ENCODE results near the gene PRR14. TPM values are rescaled to one million over a fixed set of nuclear protein-coding genes. Genes with fewer than 3 reads are reported as not detected.

PRR14 gene
- total and polyA plus RNA-seq, 10 of the 15 experiments (the other 5 are each of a cell fraction or from before 2014, with no cell fraction given), result 2.5 to 66.8 (median 19.2) TPM

DNA sequence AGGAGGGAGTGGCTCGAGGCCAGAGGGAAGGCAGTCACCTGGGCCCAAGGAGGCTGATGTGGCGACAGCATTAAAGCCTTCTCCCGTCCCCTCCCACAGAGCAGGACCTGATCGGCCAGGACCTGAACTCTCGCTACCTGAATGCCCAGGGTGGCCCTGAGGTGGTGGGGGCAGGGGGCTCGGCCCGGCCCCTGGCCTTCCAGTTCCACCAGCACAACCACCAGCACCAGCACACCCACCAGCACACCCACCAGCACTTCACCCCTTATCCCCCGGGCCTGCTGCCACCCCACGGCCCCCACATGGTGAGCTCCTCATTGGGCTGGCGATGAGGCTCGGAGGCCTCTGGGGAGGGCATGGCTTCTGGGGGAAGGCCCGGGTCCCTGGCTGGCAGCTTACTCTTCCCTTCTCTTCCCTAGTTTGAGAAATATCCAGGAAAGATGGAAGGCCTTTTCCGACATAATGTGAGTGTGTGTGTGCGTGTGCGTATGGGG, 13.9 kb downstream of the PRR14 start (continued):
- TF ChIP-seq, protein P1, sequence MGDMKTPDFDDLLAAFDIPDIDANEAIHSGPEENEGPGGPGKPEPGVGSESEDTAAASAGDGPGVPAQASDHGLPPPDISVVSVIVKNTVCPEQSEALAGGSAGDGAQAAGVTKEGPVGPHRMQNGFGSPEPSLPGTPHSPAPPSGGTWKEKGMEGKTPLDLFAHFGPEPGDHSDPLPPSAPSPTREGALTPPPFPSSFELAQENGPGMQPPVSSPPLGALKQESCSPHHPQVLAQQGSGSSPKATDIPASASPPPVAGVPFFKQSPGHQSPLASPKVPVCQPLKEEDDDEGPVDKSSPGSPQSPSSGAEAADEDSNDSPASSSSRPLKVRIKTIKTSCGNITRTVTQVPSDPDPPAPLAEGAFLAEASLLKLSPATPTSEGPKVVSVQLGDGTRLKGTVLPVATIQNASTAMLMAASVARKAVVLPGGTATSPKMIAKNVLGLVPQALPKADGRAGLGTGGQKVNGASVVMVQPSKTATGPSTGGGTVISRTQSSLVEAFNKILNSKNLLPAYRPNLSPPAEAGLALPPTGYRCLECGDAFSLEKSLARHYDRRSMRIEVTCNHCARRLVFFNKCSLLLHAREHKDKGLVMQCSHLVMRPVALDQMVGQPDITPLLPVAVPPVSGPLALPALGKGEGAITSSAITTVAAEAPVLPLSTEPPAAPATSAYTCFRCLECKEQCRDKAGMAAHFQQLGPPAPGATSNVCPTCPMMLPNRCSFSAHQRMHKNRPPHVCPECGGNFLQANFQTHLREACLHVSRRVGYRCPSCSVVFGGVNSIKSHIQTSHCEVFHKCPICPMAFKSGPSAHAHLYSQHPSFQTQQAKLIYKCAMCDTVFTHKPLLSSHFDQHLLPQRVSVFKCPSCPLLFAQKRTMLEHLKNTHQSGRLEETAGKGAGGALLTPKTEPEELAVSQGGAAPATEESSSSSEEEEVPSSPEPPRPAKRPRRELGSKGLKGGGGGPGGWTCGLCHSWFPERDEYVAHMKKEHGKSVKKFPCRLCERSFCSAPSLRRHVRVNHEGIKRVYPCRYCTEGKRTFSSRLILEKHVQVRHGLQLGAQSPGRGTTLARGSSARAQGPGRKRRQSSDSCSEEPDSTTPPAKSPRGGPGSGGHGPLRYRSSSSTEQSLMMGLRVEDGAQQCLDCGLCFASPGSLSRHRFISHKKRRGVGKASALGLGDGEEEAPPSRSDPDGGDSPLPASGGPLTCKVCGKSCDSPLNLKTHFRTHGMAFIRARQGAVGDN (IDR thresholded peaks at IDR 0.05), result no peak
- TF ChIP-seq LARP7 (IDR thresholded peaks at IDR 0.05) (no peak), GABPA (IDR thresholded peaks at IDR 0.05; ENCODE audit: low read depth) (no peak)

DNA sequence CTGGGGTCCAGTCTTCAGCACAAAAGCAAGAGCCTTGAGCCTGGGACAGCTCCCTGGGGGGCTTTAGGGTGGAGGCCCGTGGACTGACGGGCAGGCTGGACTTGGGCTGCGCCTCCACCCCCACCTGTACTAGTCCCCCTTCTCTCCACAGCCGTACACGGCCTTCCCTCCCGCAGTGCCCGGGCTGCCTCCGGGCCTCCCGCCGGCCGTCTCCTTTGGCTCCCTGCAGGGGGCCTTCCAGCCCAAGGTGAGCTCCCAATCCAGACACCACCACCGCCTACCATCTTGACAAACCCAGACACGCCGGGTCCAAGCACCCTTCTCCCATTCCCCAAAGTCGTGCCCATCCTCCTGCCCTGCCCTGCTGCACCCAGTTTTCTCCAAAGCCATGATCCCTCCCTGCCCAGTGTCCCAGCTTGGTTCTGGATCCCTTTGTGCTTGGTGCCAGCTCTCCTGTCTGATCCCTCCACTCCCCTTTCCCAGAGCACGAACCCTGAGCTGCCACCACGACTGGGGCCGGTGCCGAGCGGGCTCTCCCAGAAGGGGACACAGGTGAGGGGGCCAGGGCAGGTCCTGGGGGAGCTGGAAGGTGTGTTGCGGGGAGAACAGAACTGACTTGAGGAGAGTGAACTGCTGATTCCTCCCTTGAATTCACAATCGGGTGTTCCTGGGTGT, 14.5 kb downstream of the PRR14 start:
- no peak for TF ChIP-seq IKZF2 (IDR thresholded peaks at IDR 0.05)
- FAIRE-seq (no peak), DNase-seq (ENCODE audit: low read depth, low spot score) (no peak), ATAC-seq (no peak)
- Histone ChIP-seq H3K27me3 (replicated peaks in 1 of 2; ENCODE audit: control insufficient read depth in 2 of 2, insufficient read depth in 2 of 2, low read length in 1 of 2) (no peaks in the 10 kb centered on the region), H2AFZ (ENCODE audit: control insufficient read depth, low read depth, low read length) (no peak overlapping the region), H3K79me2 (ENCODE audit: control insufficient read depth, insufficient read depth, low read length) (peaks cover 37% of the 10 kb centered on the region), H4K20me1 (ENCODE audit: control insufficient read depth, insufficient read depth) (0 out of 2 replicates have a peak, but pooled peaks cover 4% of the 10 kb centered on the region), H3K9ac (ENCODE audit: control insufficient read depth, insufficient read depth, low read length) (no peak overlapping the region), H3K9me3 (replicated peaks; ENCODE audit: control insufficient read depth, insufficient read depth, low read length) (no peaks in the 10 kb centered on the region; the same call in 2 of the 3 replicates), H3K4me2 (ENCODE audit: control insufficient read depth, insufficient read depth) (no peak overlapping the region), H3K27ac (ENCODE audit: control insufficient read depth, insufficient read depth) (no peak overlapping the region), H3K4me1 (ENCODE audit: control insufficient read depth, insufficient read depth, low read length) (peaks cover 15% of the 10 kb centered on the region), H3K36me3 (ENCODE audit: control insufficient read depth in 2 of 2, insufficient read depth in 2 of 2, low read length in 1 of 2) (peaks cover 28 to 40% of the 10 kb centered on the region in 2 experiments), H3K4me3 (no peak overlapping the region)
- 93% methylated on average over 20 of the region's 22 CpGs for WGBS (ENCODE audit: insufficient coverage, insufficient replicate concordance, low lambda C conversion rate, missing lambda C conversion rate)
- intact Hi-C loops (cut with micrococcal nuclease; ENCODE audit: unreplicated experiment), result no loop called here
- in situ Hi-C loops (cut with MboI), result loop anchor here (25.0 kb wide), 1 partner anchor 1222 kb away; no protein-coding TSS in a partner anchor
- CTCF ChIA-PET, result interaction anchor here (0.6 to 1.2 kb wide), 4 partner anchors 29 to 212 kb away, joined by 3 to 5 read pairs (median 4); no protein-coding TSS in a partner anchor
- no TSS peak for BruUV-seq (replicated peaks)
- SMC1A ChIA-PET (ENCODE audit: uncharacterized antibody, unreplicated experiment), result interaction anchor here (0.7 to 1.1 kb wide), 3 partner anchors 13 to 29 kb away, joined by 3 to 5 read pairs (median 4); no protein-coding TSS in a partner anchor
- RAD21 ChIA-PET (ENCODE audit: unreplicated experiment), result interaction anchor here (0.9 kb wide), 1 partner anchor 26 kb away, joined by 4 read pairs; no protein-coding TSS in a partner anchor
- POLR2A ChIA-PET, result interaction anchor here (0.6 kb wide), 1 partner anchor 1755 kb away, joined by 6 read pairs; no protein-coding TSS in a partner anchor
